ENCODE results near the gene RNU4-1.

RNU4-1 gene

GRCh38 chr12:120263748-120264085 lies 29.3 kb downstream of the RNU4-1 start:
- Histone ChIP-seq H4K8ac (ENCODE audit: low read length) (no peak overlapping the region), H2BK12ac (ENCODE audit: low read length in 2 of 2) (no peak overlapping the region), H3K4me3 (ENCODE audit: insufficient read depth in 1 of 2, low read depth in 1 of 2, low read length in 2 of 2) (peak overlapping the region in 1 of 2 experiments; percentile 97), H3K4me1 (ENCODE audit: control insufficient read depth, insufficient read depth, low read depth, low read length) (peaks cover 23% of the 10 kb centered on the region), H2AK5ac (ENCODE audit: low read length, severe bottlenecking) (peak overlapping the region; percentile 57), H3K27ac (ENCODE audit: low read length, poor library complexity, severe bottlenecking) (peak overlapping the region; percentile 84), H3K79me1 (replicated peaks; ENCODE audit: low read length, poor library complexity, severe bottlenecking) (no peaks in the 10 kb centered on the region), H3K36me3 (ENCODE audit: control insufficient read depth in 1 of 2, insufficient read depth in 2 of 2, low read depth in 1 of 2, low read length in 2 of 2) (peaks cover 6 to 25% of the 10 kb centered on the region in 2 experiments), H2BK120ac (ENCODE audit: low read depth, low read length) (no peak overlapping the region), H4K91ac (ENCODE audit: low read length) (no peak overlapping the region), H3K27me3 (ENCODE audit: control insufficient read depth in 1 of 2, insufficient read depth in 1 of 2, low read length in 2 of 2) (no peaks in the 10 kb centered on the region), H3K14ac (ENCODE audit: low read length in 2 of 2) (peak overlapping the region in 1 of 2 experiments; percentile 70), H3K23ac (ENCODE audit: low read length in 2 of 2) (peak overlapping the region in 1 of 2 experiments; percentile 1), H3K9me3 (ENCODE audit: control insufficient read depth, low read length) (no peaks in the 10 kb centered on the region), H3K4ac (ENCODE audit: low read depth in 1 of 2, low read length in 2 of 2) (peak overlapping the region in 1 of 2 experiments; percentile 1), H2BK15ac (ENCODE audit: low read depth, poor library complexity, severe bottlenecking) (no peak overlapping the region), H3K9ac (ENCODE audit: low read length) (peak overlapping the region; percentile 91), H2AFZ (ENCODE audit: low read depth, low read length) (no peak overlapping the region), H2BK5ac (ENCODE audit: low read depth, low read length, poor library complexity, severe bottlenecking) (peak overlapping the region; percentile 71), H3K4me2 (ENCODE audit: low read length, poor library complexity, severe bottlenecking) (peak overlapping the region; percentile 88), H3K18ac (ENCODE audit: low read depth in 1 of 2, low read length in 2 of 2) (peak overlapping the region; percentile 4 to 67)
- 52% methylated on average over 5 of the region's 5 CpGs for WGBS
- DNase-seq: no peak

GRCh38 chr12:120262852-120263747 lies 29.9 kb downstream of the RNU4-1 start:
- H3K79me1 ChIP-seq (replicated peaks; ENCODE audit: low read length, poor library complexity, severe bottlenecking): no peaks in the 10 kb centered on the region
- H2BK120ac ChIP-seq (ENCODE audit: low read depth, low read length): no peak overlapping the region
- peak overlapping the region; percentile 84 for H3K27ac ChIP-seq (ENCODE audit: low read length, poor library complexity, severe bottlenecking)
- H4K91ac ChIP-seq (ENCODE audit: low read length): peak overlapping the region; percentile 37
- peak overlapping the region; percentile 57 for H2AK5ac ChIP-seq (ENCODE audit: low read length, severe bottlenecking)
- no peak overlapping the region for H3K23ac ChIP-seq (ENCODE audit: low read length in 2 of 2)
- WGBS: 68% methylated on average over 10 of the region's 15 CpGs
- H2BK5ac ChIP-seq (ENCODE audit: low read depth, low read length, poor library complexity, severe bottlenecking): peak overlapping the region; percentile 71
- H3K9ac ChIP-seq (ENCODE audit: low read length): peak overlapping the region; percentile 91
- DNase-seq: no peak
- H3K36me3 ChIP-seq (ENCODE audit: control insufficient read depth in 1 of 2, insufficient read depth in 2 of 2, low read depth in 1 of 2, low read length in 2 of 2): peaks cover 9 to 27% of the 10 kb centered on the region in 2 experiments
- H3K4ac ChIP-seq (ENCODE audit: low read depth in 1 of 2, low read length in 2 of 2): peak overlapping the region in 1 of 2 experiments; percentile 40
- H3K18ac ChIP-seq (ENCODE audit: low read depth in 1 of 2, low read length in 2 of 2): peak overlapping the region in 1 of 2 experiments; percentile 4
- H3K4me3 ChIP-seq (ENCODE audit: insufficient read depth in 1 of 2, low read depth in 1 of 2, low read length in 2 of 2): peak overlapping the region; percentile 8 to 97
- H4K8ac ChIP-seq (ENCODE audit: low read length): no peak overlapping the region
- no peak overlapping the region for H2AFZ ChIP-seq (ENCODE audit: low read depth, low read length)
- H3K4me1 ChIP-seq (ENCODE audit: control insufficient read depth, insufficient read depth, low read depth, low read length): peaks cover 26% of the 10 kb centered on the region
- no peak overlapping the region for H2BK15ac ChIP-seq (ENCODE audit: low read depth, poor library complexity, severe bottlenecking)
- H3K14ac ChIP-seq (ENCODE audit: low read length in 2 of 2): peak overlapping the region; percentile 70 to 74
- no peaks in the 10 kb centered on the region for H3K9me3 ChIP-seq (ENCODE audit: control insufficient read depth, low read length)
- H3K4me2 ChIP-seq (ENCODE audit: low read length, poor library complexity, severe bottlenecking): peak overlapping the region; percentile 88
- H2BK12ac ChIP-seq (ENCODE audit: low read length in 2 of 2): no peak overlapping the region
- H3K27me3 ChIP-seq (ENCODE audit: control insufficient read depth in 1 of 2, insufficient read depth in 1 of 2, low read length in 2 of 2): no peaks in the 10 kb centered on the region

- H4K8ac ChIP-seq (ENCODE audit: low read length): no peak overlapping the region
- H2BK12ac ChIP-seq (ENCODE audit: low read length in 2 of 2): peak overlapping the region in 1 of 2 experiments; percentile 45
- peak overlapping the region; percentile 84 for H3K27ac ChIP-seq (ENCODE audit: low read length, poor library complexity, severe bottlenecking)
- peak overlapping the region; percentile 55 for H2AK5ac ChIP-seq (ENCODE audit: low read length, severe bottlenecking)
- peak overlapping the region; percentile 91 for H3K9ac ChIP-seq (ENCODE audit: low read length)
- H3K9me3 ChIP-seq (ENCODE audit: control insufficient read depth, low read length): no peaks in the 10 kb centered on the region
- no peak overlapping the region for H2BK120ac ChIP-seq (ENCODE audit: low read depth, low read length)
- no peak for DNase-seq
- peak overlapping the region in 1 of 2 experiments; percentile 59 for H3K18ac ChIP-seq (ENCODE audit: low read depth in 1 of 2, low read length in 2 of 2)
- H2BK5ac ChIP-seq (ENCODE audit: low read depth, low read length, poor library complexity, severe bottlenecking): peak overlapping the region; percentile 9
- H3K79me1 ChIP-seq (replicated peaks; ENCODE audit: low read length, poor library complexity, severe bottlenecking): no peaks in the 10 kb centered on the region
- WGBS: 89% methylated on average over 10 of the region's 10 CpGs
- H3K36me3 ChIP-seq (ENCODE audit: control insufficient read depth in 1 of 2, insufficient read depth in 2 of 2, low read depth in 1 of 2, low read length in 2 of 2): peaks cover 9 to 28% of the 10 kb centered on the region in 2 experiments
- H3K4me2 ChIP-seq (ENCODE audit: low read length, poor library complexity, severe bottlenecking): peak overlapping the region; percentile 88
- peaks cover 32% of the 10 kb centered on the region for H3K4me1 ChIP-seq (ENCODE audit: control insufficient read depth, insufficient read depth, low read depth, low read length)
- no peak overlapping the region for H2AFZ ChIP-seq (ENCODE audit: low read depth, low read length)
- peak overlapping the region in 1 of 2 experiments; percentile 97 for H3K4me3 ChIP-seq (ENCODE audit: insufficient read depth in 1 of 2, low read depth in 1 of 2, low read length in 2 of 2)
- H3K23ac ChIP-seq (ENCODE audit: low read length in 2 of 2): peak overlapping the region in 1 of 2 experiments; percentile 81
- H3K14ac ChIP-seq (ENCODE audit: low read length in 2 of 2): peak overlapping the region in 1 of 2 experiments; percentile 46
- peak overlapping the region; percentile 38 for H2BK15ac ChIP-seq (ENCODE audit: low read depth, poor library complexity, severe bottlenecking)
- peak overlapping the region in 1 of 2 experiments; percentile 29 for H3K4ac ChIP-seq (ENCODE audit: low read depth in 1 of 2, low read length in 2 of 2)
- no peaks in the 10 kb centered on the region for H3K27me3 ChIP-seq (ENCODE audit: control insufficient read depth in 1 of 2, insufficient read depth in 1 of 2, low read length in 2 of 2)
- no peak overlapping the region for H4K91ac ChIP-seq (ENCODE audit: low read length)
Observed at GRCh38 chr12:120261951-120262851, 30.8 kb downstream of the RNU4-1 start.
